ENCODE measurements around the gene WDR36. TPM values are rescaled to one million over a fixed set of nuclear protein-coding genes. Genes with fewer than 3 reads are reported as not detected.

Gene WDR36
- total and polyA plus RNA-seq, 2 experiments from 2014 or later: 18.5 to 56.8 TPM

- TF ChIP-seq REST (IDR thresholded peaks at IDR 0.05; ENCODE audit: unreplicated experiment) (no peak), NANOG (IDR thresholded peaks at IDR 0.05; ENCODE audit: borderline replicate concordance) (no peak)
These were observed 29.8 kb downstream of the WDR36 start (continued) for GRCh38 chr5:111121926-111122325.

GRCh38 chr5:111122398-111122797 lies 30.2 kb downstream of the WDR36 start:
- Histone ChIP-seq H3K4me2 (no peak overlapping the region), H3K27ac (ENCODE audit: low read depth) (no peak overlapping the region), H3K9me2 (ENCODE audit: insufficient read depth) (no peaks in the 10 kb centered on the region), H3K4me3 (no peak overlapping the region), H3K36me3 (ENCODE audit: insufficient read depth) (peaks cover 47% of the 10 kb centered on the region; the same call in 1 of the 2 replicates), H3F3A (replicated peaks; ENCODE audit: low read depth) (no peaks in the 10 kb centered on the region), H3K4me1 (ENCODE audit: insufficient read depth) (peaks cover 35% of the 10 kb centered on the region), H2AFZ (no peak overlapping the region), H4K20me1 (replicated peaks; ENCODE audit: insufficient read depth) (no peaks in the 10 kb centered on the region), H3K79me2 (replicated peaks; ENCODE audit: insufficient read depth) (no peaks in the 10 kb centered on the region; the same call in 1 of the 2 replicates), H3K27me3 (ENCODE audit: insufficient read depth) (no peaks in the 10 kb centered on the region)
- no peak for ATAC-seq
- no peaks in the 10 kb centered on the region for H3K9me3 Mint-ChIP-seq
- H3K4me3 Mint-ChIP-seq: no peak overlapping the region
- peaks cover 29% of the 10 kb centered on the region for H3K4me1 Mint-ChIP-seq
- H3K36me3 Mint-ChIP-seq (ENCODE audit: low read depth): peaks cover 54% of the 10 kb centered on the region
- 0 out of 2 replicates have a peak overlapping the region, but pooled peaks have one; percentile 72 for H3K27ac Mint-ChIP-seq
- no peaks in the 10 kb centered on the region for H3K27me3 Mint-ChIP-seq (ENCODE audit: insufficient read depth, low read depth, poor library complexity)
- DNase-seq (ENCODE audit: low spot score): no peak
- TF ChIP-seq CREB1 (CRISPR knock-in tag; IDR thresholded peaks at IDR 0.05; ENCODE audit: low read depth): no peak
- no peak for TF ChIP-seq ZNF114 (CRISPR knock-in tag; IDR thresholded peaks at IDR 0.05)
- TF ChIP-seq POLR2AphosphoS5 (IDR thresholded peaks at IDR 0.05; ENCODE audit: low read depth): no peak
- no peak for TF ChIP-seq EZH2 (IDR thresholded peaks at IDR 0.05; ENCODE audit: low read depth, unreplicated experiment)
- no peak for TF ChIP-seq JUNB (IDR thresholded peaks at IDR 0.05; ENCODE audit: unreplicated experiment)
- no peak for TF ChIP-seq NANOG (IDR thresholded peaks at IDR 0.05; ENCODE audit: borderline replicate concordance)
- no peak for TF ChIP-seq REST (IDR thresholded peaks at IDR 0.05; ENCODE audit: unreplicated experiment)
- no peak for TF ChIP-seq EZH2phosphoT487 (IDR thresholded peaks at IDR 0.05; ENCODE audit: unreplicated experiment)
- TF ChIP-seq CTCF (conservative IDR thresholded peaks at IDR 0.05; ENCODE audit: low read depth in 2 of 2): no peak
- no peak for TF ChIP-seq STAT1 (IDR thresholded peaks at IDR 0.05; ENCODE audit: unreplicated experiment)
- no peak for TF ChIP-seq ETS1 (IDR thresholded peaks at IDR 0.05)
- TF ChIP-seq ZNF331 (CRISPR knock-in tag; IDR thresholded peaks at IDR 0.05; ENCODE audit: low read depth): no peak

Measured in GM23338 (cell line).